ENCODE data around the gene FBXO24. TPM values are rescaled to one million over a fixed set of nuclear protein-coding genes. Genes with fewer than 3 reads are reported as not detected.

FBXO24 gene
- polyA plus RNA-seq, 1 donor (not counting 4 experiments of a cell fraction or from before 2014, with no cell fraction given), result 0.22 TPM

GRCh38 chr7:100577507-100577906, 8.6 kb upstream of the FBXO24 start:
- no peak overlapping the region for H3K4me2 ChIP-seq (ENCODE audit: control insufficient read depth, extremely low read depth, insufficient read depth, low read depth, low read length)
- no peaks in the 10 kb centered on the region for H3K79me2 ChIP-seq (ENCODE audit: control insufficient read depth, insufficient read depth, low read length)
- H2AFZ ChIP-seq (ENCODE audit: control insufficient read depth, low read length), result no peak overlapping the region
- H3K36me3 ChIP-seq (ENCODE audit: control insufficient read depth in 2 of 2, extremely low read depth in 1 of 2, insufficient read depth in 2 of 2, low read length in 2 of 2), result peaks cover 16 to 38% of the 10 kb centered on the region in 2 experiments
- no peak overlapping the region for H3K9ac ChIP-seq (ENCODE audit: control insufficient read depth, extremely low read depth, insufficient read depth, low read length)
- no peak overlapping the region for H3K27ac ChIP-seq (ENCODE audit: control insufficient read depth, insufficient read depth, low read length)
- no peak for TF ChIP-seq EZH2 (IDR thresholded peaks at IDR 0.05; ENCODE audit: low read length)
- TF ChIP-seq CTCF (optimal IDR thresholded peaks at IDR 0.05 in 1 of 3, IDR thresholded peaks at IDR 0.05 in 1 of 3, conservative IDR thresholded peaks at IDR 0.05 in 1 of 3; ENCODE audit: extremely low read depth in 1 of 3, insufficient read depth in 2 of 3, low read length in 3 of 3), result no peak
- H3K9me3 ChIP-seq (ENCODE audit: control insufficient read depth, low read depth, low read length), result no peaks in the 10 kb centered on the region
- DNase-seq (ENCODE audit: low read depth, low spot score), result no peak
- H3K4me3 ChIP-seq (ENCODE audit: control insufficient read depth in 2 of 3, extremely low read depth in 1 of 3, insufficient read depth in 2 of 3, low read depth in 1 of 3, low read length in 3 of 3), result no peak overlapping the region
- FAIRE-seq, result no peak
- H3K27me3 ChIP-seq (ENCODE audit: control insufficient read depth, extremely low read depth, insufficient read depth, low read length), result no peaks in the 10 kb centered on the region
- H4K20me1 ChIP-seq (ENCODE audit: control insufficient read depth, extremely low read depth, insufficient read depth, low read length), result no peaks in the 10 kb centered on the region
- no peaks in the 10 kb centered on the region for H3K9me1 ChIP-seq (ENCODE audit: control insufficient read depth, extremely low read depth, insufficient read depth, low read length)
- dilution Hi-C loops (cut with MboI; ENCODE audit: extremely low pct_ligation_motif_present, low sequenced_read_pairs), result no loop called here
- H3K4me1 ChIP-seq (ENCODE audit: control insufficient read depth, extremely low read depth, insufficient read depth, low read length), result peaks cover 6% of the 10 kb centered on the region

- Histone ChIP-seq H3K36me3 (ENCODE audit: control insufficient read depth in 2 of 2, extremely low read depth in 1 of 2, insufficient read depth in 2 of 2, low read length in 2 of 2) (peaks cover 23 to 37% of the 10 kb centered on the region in 2 experiments), H4K20me1 (ENCODE audit: control insufficient read depth, extremely low read depth, insufficient read depth, low read length) (no peaks in the 10 kb centered on the region), H3K9me3 (ENCODE audit: control insufficient read depth, low read depth, low read length) (no peaks in the 10 kb centered on the region), H3K27ac (ENCODE audit: control insufficient read depth, insufficient read depth, low read length) (no peak overlapping the region), H2AFZ (ENCODE audit: control insufficient read depth, low read length) (no peak overlapping the region), H3K27me3 (ENCODE audit: control insufficient read depth, extremely low read depth, insufficient read depth, low read length) (no peaks in the 10 kb centered on the region), H3K4me3 (ENCODE audit: control insufficient read depth in 2 of 3, extremely low read depth in 1 of 3, insufficient read depth in 2 of 3, low read depth in 1 of 3, low read length in 3 of 3) (no peak overlapping the region), H3K9ac (ENCODE audit: control insufficient read depth, extremely low read depth, insufficient read depth, low read length) (no peak overlapping the region), H3K9me1 (ENCODE audit: control insufficient read depth, extremely low read depth, insufficient read depth, low read length) (no peaks in the 10 kb centered on the region), H3K4me1 (ENCODE audit: control insufficient read depth, extremely low read depth, insufficient read depth, low read length) (peaks cover 13% of the 10 kb centered on the region), H3K79me2 (ENCODE audit: control insufficient read depth, insufficient read depth, low read length) (no peaks in the 10 kb centered on the region), H3K4me2 (ENCODE audit: control insufficient read depth, extremely low read depth, insufficient read depth, low read depth, low read length) (no peak overlapping the region)
- dilution Hi-C loops (cut with MboI; ENCODE audit: extremely low pct_ligation_motif_present, low sequenced_read_pairs), result no loop called here
- FAIRE-seq (no peak), DNase-seq (ENCODE audit: low read depth, low spot score) (no peak)
- TF ChIP-seq EZH2 (IDR thresholded peaks at IDR 0.05; ENCODE audit: low read length) (no peak), CTCF (optimal IDR thresholded peaks at IDR 0.05 in 1 of 3, IDR thresholded peaks at IDR 0.05 in 1 of 3, conservative IDR thresholded peaks at IDR 0.05 in 1 of 3; ENCODE audit: extremely low read depth in 1 of 3, insufficient read depth in 2 of 3, low read length in 3 of 3) (no peak)
Measured at GRCh38 chr7:100578246-100579183, 7.6 kb upstream of the FBXO24 start.
